CD1c-positive myeloid dendritic cell (primary cell): ENCODE measurements around the gene ABLIM3.

Experiments used
- DNase-seq: peaks from one replicate; pipeline ENCODE4 v3.0.0-alpha.2; 2016; ENCODE audit errors: extremely low spot score

Gene ABLIM3

GRCh38 chr5:149141224-149141956 lies at the start of gene ABLIM3:
ABLIM3 (plus strand) TSS chr5:149141493; CDS start chr5:149142096, 603 bp downstream.
- peak; percentile 79 for DNase-seq

GRCh38 chr5:149093625-149094024 lies 47.7 kb upstream of the ABLIM3 start:
- DNase-seq: no peak

- no peak for DNase-seq
Observed at GRCh38 chr5:149094996-149095395, 46.3 kb upstream of the ABLIM3 start.

GRCh38 chr5:149099920-149100319 lies 41.4 kb upstream of the ABLIM3 start:
- DNase-seq: no peak

GRCh38 chr5:149100331-149100730 lies 41.0 kb upstream of the ABLIM3 start:
- DNase-seq: no peak

- DNase-seq: no peak
Observed at GRCh38 chr5:149108651-149109280, 32.5 kb upstream of the ABLIM3 start.

- no peak for DNase-seq
Observed at GRCh38 chr5:149110406-149110805, 30.9 kb upstream of the ABLIM3 start.

GRCh38 chr5:149113669-149114068 lies 27.6 kb upstream of the ABLIM3 start:
- DNase-seq: no peak

- peak; percentile 45 for DNase-seq
Observed at GRCh38 chr5:149114403-149115312, 26.6 kb upstream of the ABLIM3 start.

GRCh38 chr5:149117970-149118369 lies 23.3 kb upstream of the ABLIM3 start:
- DNase-seq: no peak

GRCh38 chr5:149118463-149118862 lies 22.8 kb upstream of the ABLIM3 start:
- no peak for DNase-seq

GRCh38 chr5:149121145-149121544 lies 20.1 kb upstream of the ABLIM3 start:
- DNase-seq: no peak

- DNase-seq: no peak
Observed at GRCh38 chr5:149123211-149123610, 18.1 kb upstream of the ABLIM3 start.

GRCh38 chr5:149125386-149125891 lies 15.9 kb upstream of the ABLIM3 start:
- no peak for DNase-seq

- no peak for DNase-seq
Observed at GRCh38 chr5:149126906-149127305, 14.4 kb upstream of the ABLIM3 start.

GRCh38 chr5:149127394-149127955 lies 13.8 kb upstream of the ABLIM3 start:
- no peak for DNase-seq

- DNase-seq: peak; percentile 18
Observed at GRCh38 chr5:149128023-149128875, 13.0 kb upstream of the ABLIM3 start.

GRCh38 chr5:149129181-149129580 lies 12.1 kb upstream of the ABLIM3 start:
- no peak for DNase-seq

GRCh38 chr5:149130121-149130914 lies 11.0 kb upstream of the ABLIM3 start:
- no peak for DNase-seq

GRCh38 chr5:149132474-149132873 lies 8.8 kb upstream of the ABLIM3 start:
- no peak for DNase-seq
